PC-9 (cell line): Measurements from ENCODE around the gene UNC45B. TPM values are rescaled to one million over a fixed set of nuclear protein-coding genes. Genes with fewer than 3 reads are reported as not detected.
"Not testable (repeated sequence)": the region's sequence is repeated elsewhere in the genome, so short reads cannot be mapped to it uniquely, and the experiment has no call there.

Experiments used
- BruUV-seq: library from RNA; stranded (reverse); fragments of 400-500 nt; replicated peaks from 2 replicates; lab custom pipeline; 2021; lab: Mats Ljungman, UMichigan
- CTCF ChIA-PET: fragments of 300-600 bp; sonication (Branson Sonifier 250); formaldehyde crosslinking; loops from one replicate; lab custom pipeline; 2022; ENCODE audit warnings: antibody characterized with exemption; lab: Charles Lee
- POLR2A ChIA-PET: fragments of 300-600 bp; sonication (Branson Sonifier 250); formaldehyde crosslinking; loops from one replicate; lab custom pipeline; 2022; ENCODE audit warnings: antibody characterized with exemption; ENCODE audit not compliant: unreplicated experiment; lab: Charles Lee
- DNase-seq, 2 experiments: peaks; one replicate each; pipeline versions ENCODE4 v3.0.0 to v3.0.0-alpha.2; 2015 to 2022; ENCODE audit warnings: mixed read lengths in 1 of 2
- H2AFZ ChIP-seq: fragments of 200-600 bp; sonication (generic); 2 replicates; pipeline ENCODE4 v1.8.1; 2017; ENCODE audit warnings: antibody characterized with exemption
- H3F3A ChIP-seq: fragments of 200-600 bp; sonication (generic); 2 replicates; pipeline ENCODE4 v1.8.1; 2017; ENCODE audit warnings: antibody characterized with exemption, mild to moderate bottlenecking, low read depth; ENCODE audit not compliant: insufficient read depth
- H3K27ac ChIP-seq: fragments of 200-600 bp; sonication (generic); 2 replicates; pipeline ENCODE4 v1.6.1; 2016; ENCODE audit warnings: mixed run types
- H3K27me3 ChIP-seq: fragments of 200-600 bp; sonication (generic); 2 replicates; pipeline ENCODE4 v1.6.1; 2016; ENCODE audit warnings: low read depth, mixed run types; ENCODE audit not compliant: insufficient read depth
- H3K36me3 ChIP-seq: fragments of 200-600 bp; sonication (generic); 2 replicates; pipeline ENCODE4 v1.6.1; 2016; ENCODE audit warnings: low read depth, mixed run types
- H3K4me1 ChIP-seq: fragments of 200-600 bp; sonication (generic); replicated peaks from 2 replicates; pipeline ENCODE4 v1.6.1; 2016; ENCODE audit warnings: mixed run types; ENCODE audit not compliant: insufficient read depth
- H3K4me2 ChIP-seq: fragments of 200-600 bp; sonication (generic); 2 replicates; pipeline ENCODE4 v1.6.1; 2017; ENCODE audit warnings: mixed run types
- H3K4me3 ChIP-seq: fragments of 200-600 bp; sonication (generic); 2 replicates; pipeline ENCODE4 v1.6.1; 2016; ENCODE audit warnings: mixed run types
- H3K79me2 ChIP-seq: fragments of 200-600 bp; sonication (generic); 2 replicates; pipeline ENCODE4 v1.6.1; 2017; ENCODE audit warnings: low read depth, mixed run types
- H3K9me2 ChIP-seq: fragments of 200-600 bp; sonication (generic); 2 replicates; pipeline ENCODE4 v1.8.1; 2017; ENCODE audit warnings: mild to moderate bottlenecking; ENCODE audit not compliant: insufficient read depth
- H3K9me3 ChIP-seq: fragments of 200-600 bp; sonication (generic); 2 replicates; pipeline ENCODE4 v1.8.1; 2016; ENCODE audit warnings: low read depth; ENCODE audit not compliant: insufficient read depth
- H4K20me1 ChIP-seq: fragments of 200-600 bp; sonication (generic); 2 replicates; pipeline ENCODE4 v1.8.1; 2017; ENCODE audit not compliant: insufficient read depth
- EZH2 ChIP-seq: fragments of 200-600 bp; sonication (generic); IDR thresholded peaks from 2 replicates; pipeline ENCODE4 v1.8.0; 2017; ENCODE audit warnings: antibody characterized with exemption, low read depth
- intact Hi-C: fragments of 100-400 bp; cut with micrococcal nuclease; formaldehyde crosslinking; loops from one replicate; pipeline ENCODE4 v1.10.0; 2022; ENCODE audit not compliant: unreplicated experiment
- total RNA-seq: library from RNA; stranded (reverse); gene quantifications from 2 replicates; pipeline ENCODE4 v1.2.3, GENCODE V29; 2021
- TF ChIP-seq, protein P1 (sequence below): fragments of 200-600 bp; sonication (generic); conservative IDR thresholded peaks from 2 replicates; pipeline ENCODE4 v1.6.1; 2017; ENCODE audit warnings: mixed run types, antibody characterized with exemption, mild to moderate bottlenecking, moderate library complexity

The UNC45B gene
- total RNA-seq, 1 experiment from 2014 or later = not detected

DNA sequence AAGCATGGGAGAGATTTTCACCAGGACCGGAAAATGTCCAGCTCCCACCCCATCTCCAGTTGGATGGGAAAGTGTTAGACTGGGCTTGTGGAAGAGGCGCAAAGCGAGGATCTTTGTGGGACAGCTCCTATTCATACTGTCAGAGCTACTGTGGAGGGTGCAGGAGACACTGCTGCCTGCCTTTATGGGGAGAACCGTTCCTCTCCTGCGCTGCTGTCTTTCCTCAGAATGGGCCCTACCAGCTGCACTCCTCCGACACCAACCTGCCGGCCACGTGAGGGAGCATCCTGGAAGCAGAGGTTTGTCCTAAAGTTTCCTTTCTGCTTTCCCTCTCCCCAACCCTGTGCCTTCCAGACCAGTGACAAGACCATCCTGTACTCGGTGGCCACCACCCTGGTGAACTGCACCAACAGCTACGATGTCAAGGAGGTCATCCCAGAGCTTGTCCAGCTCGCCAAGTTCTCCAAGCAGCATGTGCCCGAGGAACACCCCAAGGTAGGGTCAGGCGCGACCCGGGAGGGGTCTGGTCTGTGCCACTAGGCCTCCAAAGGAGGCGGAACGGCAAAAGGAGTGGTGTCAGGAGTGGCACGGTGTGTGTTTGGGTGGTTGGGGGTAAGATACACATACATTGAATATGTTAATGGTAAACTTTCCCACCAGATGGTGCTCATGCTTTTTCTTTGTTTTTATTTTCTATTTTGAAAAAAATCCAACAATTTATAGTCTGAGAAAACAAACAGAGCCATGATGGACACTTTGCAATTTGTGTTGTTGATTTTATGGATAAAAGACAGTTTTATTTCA is 23.6 kb downstream of the UNC45B start:
- DNase-seq = no peak
- no peaks in the 10 kb centered on the region for H3K9me2 ChIP-seq
- H4K20me1 ChIP-seq = no peaks in the 10 kb centered on the region
- no peaks in the 10 kb centered on the region for H3K79me2 ChIP-seq
- TF ChIP-seq, protein P1, sequence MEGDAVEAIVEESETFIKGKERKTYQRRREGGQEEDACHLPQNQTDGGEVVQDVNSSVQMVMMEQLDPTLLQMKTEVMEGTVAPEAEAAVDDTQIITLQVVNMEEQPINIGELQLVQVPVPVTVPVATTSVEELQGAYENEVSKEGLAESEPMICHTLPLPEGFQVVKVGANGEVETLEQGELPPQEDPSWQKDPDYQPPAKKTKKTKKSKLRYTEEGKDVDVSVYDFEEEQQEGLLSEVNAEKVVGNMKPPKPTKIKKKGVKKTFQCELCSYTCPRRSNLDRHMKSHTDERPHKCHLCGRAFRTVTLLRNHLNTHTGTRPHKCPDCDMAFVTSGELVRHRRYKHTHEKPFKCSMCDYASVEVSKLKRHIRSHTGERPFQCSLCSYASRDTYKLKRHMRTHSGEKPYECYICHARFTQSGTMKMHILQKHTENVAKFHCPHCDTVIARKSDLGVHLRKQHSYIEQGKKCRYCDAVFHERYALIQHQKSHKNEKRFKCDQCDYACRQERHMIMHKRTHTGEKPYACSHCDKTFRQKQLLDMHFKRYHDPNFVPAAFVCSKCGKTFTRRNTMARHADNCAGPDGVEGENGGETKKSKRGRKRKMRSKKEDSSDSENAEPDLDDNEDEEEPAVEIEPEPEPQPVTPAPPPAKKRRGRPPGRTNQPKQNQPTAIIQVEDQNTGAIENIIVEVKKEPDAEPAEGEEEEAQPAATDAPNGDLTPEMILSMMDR = no peak
- TF ChIP-seq EZH2 = no peak
- H3K36me3 ChIP-seq = no peaks in the 10 kb centered on the region
- H3K9me3 ChIP-seq = no peaks in the 10 kb centered on the region
- H2AFZ ChIP-seq = no peak overlapping the region
- POLR2A ChIA-PET = no interaction called here
- H3K4me1 ChIP-seq = no peaks in the 10 kb centered on the region
- CTCF ChIA-PET = no interaction called here
- 0 out of 2 replicates have a peak, but pooled peaks cover 11% of the 10 kb centered on the region for H3K27me3 ChIP-seq
- no peak overlapping the region for H3K27ac ChIP-seq
- no peaks in the 10 kb centered on the region for H3F3A ChIP-seq
- no peak overlapping the region for H3K4me3 ChIP-seq
- BruUV-seq = no TSS peak
- intact Hi-C loops = no loop called here
- no peak overlapping the region for H3K4me2 ChIP-seq

DNA sequence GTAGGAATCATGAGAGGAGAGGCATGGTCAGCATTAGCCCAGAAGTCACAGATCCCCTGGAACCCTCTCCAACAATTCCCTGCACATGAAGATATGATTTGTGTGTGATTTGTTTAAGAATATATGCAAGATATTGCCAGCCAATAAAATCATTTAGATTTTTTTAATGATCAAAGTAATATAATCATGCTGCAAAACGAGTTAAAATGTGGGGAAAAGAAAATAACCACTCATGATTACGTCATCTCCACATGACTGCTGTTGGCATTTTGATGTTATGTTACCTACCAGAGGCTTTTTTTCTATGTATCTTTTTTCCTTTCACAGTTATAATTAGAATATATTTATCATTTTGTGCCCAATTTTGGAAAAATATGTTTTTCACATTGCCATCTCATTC is 24.2 kb downstream of the UNC45B start:
- no TSS peak for BruUV-seq
- H3K4me2 ChIP-seq = no peak overlapping the region
- CTCF ChIA-PET = no interaction called here
- no peaks in the 10 kb centered on the region for H4K20me1 ChIP-seq
- no peaks in the 10 kb centered on the region for H3K79me2 ChIP-seq
- no peaks in the 10 kb centered on the region for H3K9me2 ChIP-seq
- no peaks in the 10 kb centered on the region for H3K36me3 ChIP-seq
- no peak for TF ChIP-seq EZH2
- TF ChIP-seq, protein P1 = no peak
- no peak overlapping the region for H3K4me3 ChIP-seq
- intact Hi-C loops = no loop called here
- H3F3A ChIP-seq = no peaks in the 10 kb centered on the region
- H2AFZ ChIP-seq = no peak overlapping the region
- H3K27ac ChIP-seq = no peak overlapping the region
- POLR2A ChIA-PET = no interaction called here
- H3K4me1 ChIP-seq = no peaks in the 10 kb centered on the region
- H3K9me3 ChIP-seq = no peaks in the 10 kb centered on the region
- DNase-seq = no peak
- 0 out of 2 replicates have a peak, but pooled peaks cover 11% of the 10 kb centered on the region for H3K27me3 ChIP-seq

DNA sequence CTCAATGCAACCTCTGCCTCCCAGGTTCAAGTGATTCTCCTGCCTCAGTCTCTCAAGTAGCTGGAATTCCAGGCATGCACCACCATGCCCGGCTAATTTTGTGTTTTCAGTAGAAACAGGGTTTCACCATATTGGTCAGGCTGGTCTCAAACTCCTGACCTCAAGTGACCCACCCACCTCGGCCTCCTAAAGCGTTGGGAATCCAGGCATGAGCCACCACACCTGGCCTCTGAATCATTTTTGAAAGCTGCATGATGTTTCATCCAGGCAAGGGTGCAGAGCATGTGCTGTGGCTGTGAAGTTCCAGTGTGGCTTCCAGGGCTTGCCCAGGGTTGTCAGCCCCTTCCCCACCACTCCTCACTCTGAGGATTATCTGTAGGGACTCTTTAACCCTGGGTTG is 24.7 kb downstream of the UNC45B start:
- H3K27ac ChIP-seq, intact Hi-C loops, CTCF ChIA-PET: not testable (repeated sequence)

More for the DNA sequence above, 24.7 kb downstream of the UNC45B start:
- 0 out of 2 replicates have a peak, but pooled peaks cover 11% of the 10 kb centered on the region for H3K27me3 ChIP-seq
- BruUV-seq, H3K4me3 ChIP-seq, H4K20me1 ChIP-seq, H2AFZ ChIP-seq, H3F3A ChIP-seq, H3K4me2 ChIP-seq, H3K36me3 ChIP-seq, H3K9me2 ChIP-seq, H3K9me3 ChIP-seq, POLR2A ChIA-PET, DNase-seq, H3K79me2 ChIP-seq, H3K4me1 ChIP-seq: not testable (repeated sequence)
